ENCODE measurements around the gene BRCA2. TPM values are rescaled to one million over a fixed set of nuclear protein-coding genes. Genes with fewer than 3 reads are reported as not detected.

The BRCA2 gene
- total and polyA plus RNA-seq, 2 experiments from 2014 or later = 3.3 to 5.2 TPM

- Histone ChIP-seq H3K4me1 (ENCODE audit: low read depth) (no peaks in the 10 kb centered on the region), H3K9me3 (ENCODE audit: low read depth) (no peaks in the 10 kb centered on the region), H3K36me3 (no peaks in the 10 kb centered on the region), H3K27ac (no peak overlapping the region), H3K27me3 (peaks cover 8% of the 10 kb centered on the region), H3K4me3 (no peak overlapping the region)
- TF ChIP-seq, protein P1, sequence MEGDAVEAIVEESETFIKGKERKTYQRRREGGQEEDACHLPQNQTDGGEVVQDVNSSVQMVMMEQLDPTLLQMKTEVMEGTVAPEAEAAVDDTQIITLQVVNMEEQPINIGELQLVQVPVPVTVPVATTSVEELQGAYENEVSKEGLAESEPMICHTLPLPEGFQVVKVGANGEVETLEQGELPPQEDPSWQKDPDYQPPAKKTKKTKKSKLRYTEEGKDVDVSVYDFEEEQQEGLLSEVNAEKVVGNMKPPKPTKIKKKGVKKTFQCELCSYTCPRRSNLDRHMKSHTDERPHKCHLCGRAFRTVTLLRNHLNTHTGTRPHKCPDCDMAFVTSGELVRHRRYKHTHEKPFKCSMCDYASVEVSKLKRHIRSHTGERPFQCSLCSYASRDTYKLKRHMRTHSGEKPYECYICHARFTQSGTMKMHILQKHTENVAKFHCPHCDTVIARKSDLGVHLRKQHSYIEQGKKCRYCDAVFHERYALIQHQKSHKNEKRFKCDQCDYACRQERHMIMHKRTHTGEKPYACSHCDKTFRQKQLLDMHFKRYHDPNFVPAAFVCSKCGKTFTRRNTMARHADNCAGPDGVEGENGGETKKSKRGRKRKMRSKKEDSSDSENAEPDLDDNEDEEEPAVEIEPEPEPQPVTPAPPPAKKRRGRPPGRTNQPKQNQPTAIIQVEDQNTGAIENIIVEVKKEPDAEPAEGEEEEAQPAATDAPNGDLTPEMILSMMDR (IDR thresholded peaks at IDR 0.05; ENCODE audit: low read depth, low read length) = no peak
- DNase-seq (ENCODE audit: low read depth in 1 of 2, low spot score in 1 of 2) = no peak
These were observed 93.1 kb downstream of the BRCA2 start for GRCh38 chr13:32408296-32409000.

GRCh38 chr13:32409001-32409313, 93.6 kb downstream of the BRCA2 start:
- H3K4me1 ChIP-seq (ENCODE audit: low read depth) = no peaks in the 10 kb centered on the region
- DNase-seq (ENCODE audit: low read depth in 1 of 2, low spot score in 1 of 2) = no peak
- H3K9me3 ChIP-seq (ENCODE audit: low read depth) = no peaks in the 10 kb centered on the region
- TF ChIP-seq, protein P1 (IDR thresholded peaks at IDR 0.05; ENCODE audit: low read depth, low read length) = no peak
- H3K4me3 ChIP-seq = no peak overlapping the region
- no peaks in the 10 kb centered on the region for H3K36me3 ChIP-seq
- no peak overlapping the region for H3K27ac ChIP-seq
- peaks cover 8% of the 10 kb centered on the region for H3K27me3 ChIP-seq

DNA sequence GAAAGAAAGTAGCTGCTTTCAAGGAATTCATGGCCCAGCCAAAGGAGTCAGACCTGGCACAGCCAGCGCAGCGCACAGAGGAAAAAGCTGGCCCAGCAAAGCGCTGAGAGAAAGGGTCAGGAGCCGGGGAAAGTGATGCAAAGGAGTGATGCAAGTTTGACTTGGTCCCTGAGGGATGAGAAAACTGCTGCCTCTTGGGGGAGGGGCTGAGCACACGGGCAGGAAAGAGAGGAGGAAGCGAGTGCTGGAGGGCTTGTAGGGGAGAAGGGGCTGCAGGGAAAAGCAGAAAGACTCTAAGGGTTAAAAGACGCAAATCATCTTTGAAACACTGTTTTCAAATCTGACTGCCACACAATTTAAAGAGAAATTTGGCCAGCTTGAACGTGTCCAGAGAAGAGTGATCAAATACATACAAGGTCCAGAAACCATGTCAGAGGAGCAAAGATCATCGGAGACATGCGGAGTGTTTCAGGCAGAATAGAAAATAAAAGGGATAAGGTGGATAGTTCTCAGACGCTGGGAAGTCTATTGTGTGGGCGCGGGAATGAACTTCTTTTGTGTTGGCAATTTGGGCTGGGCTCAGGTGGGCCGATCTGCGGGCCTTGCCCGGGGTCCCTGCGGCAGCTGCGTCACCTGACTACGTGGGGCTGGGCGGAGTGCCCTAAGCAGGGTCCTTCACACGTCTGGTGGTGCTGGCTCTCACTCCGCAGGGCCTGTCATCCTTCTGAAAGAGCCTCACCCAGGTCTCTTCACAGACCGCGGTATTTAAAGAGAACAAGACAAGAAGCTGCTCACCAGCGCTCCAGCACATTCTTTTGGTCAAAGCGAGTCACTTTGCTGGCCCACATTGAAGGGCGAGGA, 94.5 kb downstream of the BRCA2 start:
- no peak overlapping the region for H3K27ac ChIP-seq
- H3K36me3 ChIP-seq = no peaks in the 10 kb centered on the region
- H3K4me1 ChIP-seq (ENCODE audit: low read depth) = no peaks in the 10 kb centered on the region
- peaks cover 8% of the 10 kb centered on the region for H3K27me3 ChIP-seq
- TF ChIP-seq, protein P1 (IDR thresholded peaks at IDR 0.05; ENCODE audit: low read depth, low read length) = no peak
- peak overlapping the region; percentile 31 for H3K4me3 ChIP-seq
- no peaks in the 10 kb centered on the region for H3K9me3 ChIP-seq (ENCODE audit: low read depth)
- DNase-seq (ENCODE audit: low read depth in 1 of 2, low spot score in 1 of 2) = peak; percentile 46 to 91

GRCh38 chr13:32413284-32413683, 98.0 kb downstream of the BRCA2 start:
- TF ChIP-seq, protein P1 (IDR thresholded peaks at IDR 0.05; ENCODE audit: low read depth, low read length) = no peak
- DNase-seq (ENCODE audit: low read depth in 1 of 2, low spot score in 1 of 2) = no peak
- H3K27me3 ChIP-seq = peaks cover 7% of the 10 kb centered on the region
- H3K4me3 ChIP-seq = no peak overlapping the region
- H3K36me3 ChIP-seq = no peaks in the 10 kb centered on the region
- no peaks in the 10 kb centered on the region for H3K9me3 ChIP-seq (ENCODE audit: low read depth)
- H3K27ac ChIP-seq = no peak overlapping the region
- H3K4me1 ChIP-seq (ENCODE audit: low read depth) = no peaks in the 10 kb centered on the region

GRCh38 chr13:32414580-32414979, 99.3 kb downstream of the BRCA2 start:
- Histone ChIP-seq H3K36me3 (no peaks in the 10 kb centered on the region), H3K27ac (no peak overlapping the region), H3K27me3 (no peaks in the 10 kb centered on the region), H3K4me1 (ENCODE audit: low read depth) (no peaks in the 10 kb centered on the region), H3K4me3 (no peak overlapping the region), H3K9me3 (ENCODE audit: low read depth) (no peaks in the 10 kb centered on the region)
- TF ChIP-seq, protein P1 (IDR thresholded peaks at IDR 0.05; ENCODE audit: low read depth, low read length) = no peak
- DNase-seq (ENCODE audit: low read depth in 1 of 2, low spot score in 1 of 2) = no peak

Data from cardiac muscle cell (in vitro differentiated cells and primary cell).